HG03139 (cell line): ENCODE measurements around the gene DDX4.

ENCODE experiments used
- ATAC-seq: cut with Tn5 transposase; IDR thresholded peaks from one replicate; pipeline ENCODE4 v1.9.1; 2021; ENCODE audit not compliant: unreplicated experiment

The DDX4 gene

GRCh38 chr5:55864606-55865541 is 127.0 kb downstream of the DDX4 start:
- no peak for ATAC-seq

GRCh38 chr5:55865831-55866230 is 128.0 kb downstream of the DDX4 start:
- no peak for ATAC-seq

DNA sequence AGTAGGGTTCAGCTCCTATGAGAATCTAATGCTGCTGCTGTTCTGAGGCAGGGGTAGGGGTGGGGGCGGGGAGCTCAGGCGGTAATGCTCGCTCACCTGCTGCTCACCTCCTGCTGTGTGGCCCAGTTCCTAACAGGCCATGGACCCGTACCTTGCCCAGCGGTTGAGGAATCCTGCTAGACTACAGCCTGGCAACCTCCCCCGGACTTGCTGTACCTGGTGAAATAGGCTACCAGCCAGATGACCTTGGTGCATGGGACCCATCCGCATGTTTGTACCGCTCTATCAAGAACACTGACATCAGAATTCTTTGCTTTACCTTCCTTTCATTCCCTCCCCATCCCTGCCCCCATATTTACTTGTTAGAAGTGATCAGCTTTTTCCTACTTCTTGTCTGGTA is 128.6 kb downstream of the DDX4 start:
- no peak for ATAC-seq
